Panc1 (cell line): Measurements from ENCODE around the gene RNF220. TPM values are rescaled to one million over a fixed set of nuclear protein-coding genes. Genes with fewer than 3 reads are reported as not detected.

ENCODE experiments used
- ATAC-seq: fragments of 200-7000 bp; cut with Tn5 transposase; 2 replicates; pipeline ENCODE4 v1.9.1; 2020; ENCODE audit warnings: mild to moderate bottlenecking, moderate library complexity
- BruUV-seq: library from RNA; stranded (reverse); fragments of 400-500 nt; replicated peaks from 2 replicates; lab custom pipeline; 2021; lab: Mats Ljungman, UMichigan
- CTCF ChIA-PET: fragments of 300-600 bp; sonication (Branson Sonifier 250); formaldehyde crosslinking; loops from one replicate; lab custom pipeline; 2022; ENCODE audit warnings: antibody characterized with exemption; lab: Charles Lee
- POLR2A ChIA-PET: fragments of 300-600 bp; sonication (Branson Sonifier 250); formaldehyde crosslinking; loops from one replicate; lab custom pipeline; 2022; ENCODE audit warnings: antibody characterized with exemption; lab: Charles Lee
- DNase-seq: peaks from one replicate; pipeline ENCODE4 v3.0.0-alpha.2; 2010; ENCODE audit warnings: low read depth, low spot score
- H3K27ac ChIP-seq: 2 replicates; pipeline ENCODE4 v1.5.1; 2011; ENCODE audit warnings: mild to moderate bottlenecking, low read length, inconsistent platforms
- H3K27me3 ChIP-seq: fragments of 200-500 bp; sonication (Bioruptor generic); 2 replicates; pipeline ENCODE4 v1.6.0; 2014; ENCODE audit warnings: low read length, inconsistent platforms; ENCODE audit not compliant: control insufficient read depth, insufficient read depth
- H3K36me3 ChIP-seq: fragments of 200-500 bp; sonication (Bioruptor generic); 2 replicates; pipeline ENCODE4 v1.5.1; 2014; ENCODE audit warnings: inconsistent platforms, mild to moderate bottlenecking, low read length, moderate library complexity; ENCODE audit not compliant: control insufficient read depth, insufficient read depth
- H3K4me1 ChIP-seq: 2 replicates; pipeline ENCODE4 v1.5.1; 2011; ENCODE audit warnings: inconsistent platforms, mild to moderate bottlenecking, low read length, moderate library complexity; ENCODE audit not compliant: control insufficient read depth, insufficient read depth
- H3K4me3 ChIP-seq, 2 experiments: 2 replicates each; pipeline ENCODE4 v1.5.1; 2011 to 2012; ENCODE audit warnings: low read depth in 2 of 2, low read length in 2 of 2, mild to moderate bottlenecking in 2 of 2, inconsistent platforms in 1 of 2, moderate library complexity in 1 of 2
- H3K9me3 ChIP-seq: fragments of 200-500 bp; sonication (Bioruptor generic); 2 replicates; pipeline ENCODE4 v1.5.1; 2014; ENCODE audit warnings: low read depth, mild to moderate bottlenecking, inconsistent platforms, low read length, moderate library complexity; ENCODE audit not compliant: control insufficient read depth, insufficient read depth
- CTCF ChIP-seq: fragments of 450-650 bp; IDR thresholded peaks from 2 replicates; pipeline ENCODE4 v1.5.1; 2017; ENCODE audit warnings: mild to moderate bottlenecking
- POLR2AphosphoS5 ChIP-seq: IDR thresholded peaks from 2 replicates; pipeline ENCODE4 v1.6.1; 2012; ENCODE audit warnings: mild to moderate bottlenecking, low read depth, low read length, moderate library complexity
- SIN3A ChIP-seq: IDR thresholded peaks from 2 replicates; pipeline ENCODE4 v1.6.1; 2012; ENCODE audit warnings: low read depth, mild to moderate bottlenecking, low read length, moderate library complexity, borderline replicate concordance; ENCODE audit not compliant: insufficient read depth
- TCF7L2 ChIP-seq: IDR thresholded peaks from 2 replicates; pipeline ENCODE4 v1.6.1; 2011; ENCODE audit warnings: mild to moderate bottlenecking, low read depth, low read length, inconsistent platforms
- in situ Hi-C: cut with HindIII; loops from 2 replicates; pipeline ENCODE4 v1.10.0; 2016; ENCODE audit warnings: low sequenced_read_pairs, low pct_unique_long_range_greater_than_20kb
- intact Hi-C: fragments of 100-400 bp; cut with micrococcal nuclease; formaldehyde crosslinking; loops from one replicate; pipeline ENCODE4 v1.10.0; 2022; ENCODE audit not compliant: unreplicated experiment
- total RNA-seq: library from RNA; stranded (reverse); gene quantifications from one replicate; pipeline ENCODE4 v1.2.1, GENCODE V29; 2021; ENCODE audit not compliant: unreplicated experiment
- TF ChIP-seq, protein P1 (sequence below), 2 experiments: IDR thresholded peaks; 2 replicates each; pipeline ENCODE4 v1.6.1; 2011 to 2012; ENCODE audit warnings: low read depth in 2 of 2, control low read depth in 1 of 2, low read length in 1 of 2, mild to moderate bottlenecking in 1 of 2, moderate library complexity in 1 of 2; ENCODE audit not compliant: insufficient read depth in 1 of 2

The RNF220 gene
- total RNA-seq, 1 experiment from 2014 or later = 64.9 TPM

GRCh38 chr1:44511363-44511762, 106.3 kb downstream of the RNF220 start:
- in situ Hi-C loops = no loop called here
- CTCF ChIA-PET = no interaction called here

DNA sequence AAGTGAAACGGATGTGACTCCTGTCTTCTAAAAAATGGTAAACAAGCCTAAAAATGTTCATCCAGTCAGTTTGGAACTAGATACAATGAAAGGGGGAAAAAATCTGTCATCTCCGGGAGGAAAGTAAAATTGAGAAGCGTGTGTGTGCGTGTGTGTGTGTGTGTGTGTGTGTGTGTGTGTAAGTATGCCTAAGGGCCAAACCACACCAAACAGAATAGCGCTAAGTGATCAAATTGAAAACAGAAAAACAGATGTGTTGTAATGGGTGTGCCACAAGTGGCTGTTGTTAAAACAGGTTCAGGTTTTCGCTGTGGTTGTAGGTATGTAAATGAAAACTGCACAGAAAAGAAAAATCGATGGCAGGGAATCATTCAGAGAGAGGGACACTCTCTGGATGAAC, 106.7 kb downstream of the RNF220 start:
- H3K4me1 ChIP-seq = no peaks in the 10 kb centered on the region
- no peak overlapping the region for H3K27ac ChIP-seq
- H3K9me3 ChIP-seq = no peaks in the 10 kb centered on the region
- no peaks in the 10 kb centered on the region for H3K36me3 ChIP-seq
- H3K27me3 ChIP-seq = no peaks in the 10 kb centered on the region
- TF ChIP-seq, protein P1, sequence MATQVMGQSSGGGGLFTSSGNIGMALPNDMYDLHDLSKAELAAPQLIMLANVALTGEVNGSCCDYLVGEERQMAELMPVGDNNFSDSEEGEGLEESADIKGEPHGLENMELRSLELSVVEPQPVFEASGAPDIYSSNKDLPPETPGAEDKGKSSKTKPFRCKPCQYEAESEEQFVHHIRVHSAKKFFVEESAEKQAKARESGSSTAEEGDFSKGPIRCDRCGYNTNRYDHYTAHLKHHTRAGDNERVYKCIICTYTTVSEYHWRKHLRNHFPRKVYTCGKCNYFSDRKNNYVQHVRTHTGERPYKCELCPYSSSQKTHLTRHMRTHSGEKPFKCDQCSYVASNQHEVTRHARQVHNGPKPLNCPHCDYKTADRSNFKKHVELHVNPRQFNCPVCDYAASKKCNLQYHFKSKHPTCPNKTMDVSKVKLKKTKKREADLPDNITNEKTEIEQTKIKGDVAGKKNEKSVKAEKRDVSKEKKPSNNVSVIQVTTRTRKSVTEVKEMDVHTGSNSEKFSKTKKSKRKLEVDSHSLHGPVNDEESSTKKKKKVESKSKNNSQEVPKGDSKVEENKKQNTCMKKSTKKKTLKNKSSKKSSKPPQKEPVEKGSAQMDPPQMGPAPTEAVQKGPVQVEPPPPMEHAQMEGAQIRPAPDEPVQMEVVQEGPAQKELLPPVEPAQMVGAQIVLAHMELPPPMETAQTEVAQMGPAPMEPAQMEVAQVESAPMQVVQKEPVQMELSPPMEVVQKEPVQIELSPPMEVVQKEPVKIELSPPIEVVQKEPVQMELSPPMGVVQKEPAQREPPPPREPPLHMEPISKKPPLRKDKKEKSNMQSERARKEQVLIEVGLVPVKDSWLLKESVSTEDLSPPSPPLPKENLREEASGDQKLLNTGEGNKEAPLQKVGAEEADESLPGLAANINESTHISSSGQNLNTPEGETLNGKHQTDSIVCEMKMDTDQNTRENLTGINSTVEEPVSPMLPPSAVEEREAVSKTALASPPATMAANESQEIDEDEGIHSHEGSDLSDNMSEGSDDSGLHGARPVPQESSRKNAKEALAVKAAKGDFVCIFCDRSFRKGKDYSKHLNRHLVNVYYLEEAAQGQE (IDR thresholded peaks at IDR 0.05; ENCODE audit: insufficient read depth in 1 of 2, low read depth in 2 of 2, low read length in 1 of 2) = no peak
- TF ChIP-seq TCF7L2 (no peak), POLR2AphosphoS5 (no peak), CTCF (no peak), SIN3A (no peak)
- ATAC-seq (no peak), DNase-seq (no peak)
- POLR2A ChIA-PET = no interaction called here
- H3K4me3 ChIP-seq = no peak overlapping the region
- CTCF ChIA-PET = no interaction called here
- in situ Hi-C loops = no loop called here
- no TSS peak for BruUV-seq
- intact Hi-C loops = no loop called here

More at GRCh38 chr1:44511363-44511762, 106.3 kb downstream of the RNF220 start:
- BruUV-seq = no TSS peak
- TF ChIP-seq, protein P1 (IDR thresholded peaks at IDR 0.05; ENCODE audit: insufficient read depth in 1 of 2, low read depth in 2 of 2, low read length in 1 of 2) = no peak
- TF ChIP-seq POLR2AphosphoS5 (no peak), CTCF (no peak), TCF7L2 (no peak), SIN3A (no peak)
- Histone ChIP-seq H3K4me1 (no peaks in the 10 kb centered on the region), H3K36me3 (no peaks in the 10 kb centered on the region), H3K4me3 (no peak overlapping the region), H3K9me3 (no peaks in the 10 kb centered on the region), H3K27me3 (no peaks in the 10 kb centered on the region), H3K27ac (no peak overlapping the region)
- POLR2A ChIA-PET = interaction anchor here (0.6 kb wide), 1 partner anchor 160 kb away, joined by 9 read pairs; no protein-coding TSS in a partner anchor
- no peak for DNase-seq
- intact Hi-C loops = no loop called here
- ATAC-seq = no peak
